ENCODE data around the gene UNC5B.

GRCh38 chr10:71213127-71213621 lies 804 bp downstream of the UNC5B start:
- TF ChIP-seq, protein P1, sequence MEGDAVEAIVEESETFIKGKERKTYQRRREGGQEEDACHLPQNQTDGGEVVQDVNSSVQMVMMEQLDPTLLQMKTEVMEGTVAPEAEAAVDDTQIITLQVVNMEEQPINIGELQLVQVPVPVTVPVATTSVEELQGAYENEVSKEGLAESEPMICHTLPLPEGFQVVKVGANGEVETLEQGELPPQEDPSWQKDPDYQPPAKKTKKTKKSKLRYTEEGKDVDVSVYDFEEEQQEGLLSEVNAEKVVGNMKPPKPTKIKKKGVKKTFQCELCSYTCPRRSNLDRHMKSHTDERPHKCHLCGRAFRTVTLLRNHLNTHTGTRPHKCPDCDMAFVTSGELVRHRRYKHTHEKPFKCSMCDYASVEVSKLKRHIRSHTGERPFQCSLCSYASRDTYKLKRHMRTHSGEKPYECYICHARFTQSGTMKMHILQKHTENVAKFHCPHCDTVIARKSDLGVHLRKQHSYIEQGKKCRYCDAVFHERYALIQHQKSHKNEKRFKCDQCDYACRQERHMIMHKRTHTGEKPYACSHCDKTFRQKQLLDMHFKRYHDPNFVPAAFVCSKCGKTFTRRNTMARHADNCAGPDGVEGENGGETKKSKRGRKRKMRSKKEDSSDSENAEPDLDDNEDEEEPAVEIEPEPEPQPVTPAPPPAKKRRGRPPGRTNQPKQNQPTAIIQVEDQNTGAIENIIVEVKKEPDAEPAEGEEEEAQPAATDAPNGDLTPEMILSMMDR (conservative IDR thresholded peaks at IDR 0.05; ENCODE audit: low read depth, low read length): no peak
- no peak for TF ChIP-seq EZH2 (IDR thresholded peaks at IDR 0.05; ENCODE audit: borderline replicate concordance, low read depth, low read length, poor library complexity, severe bottlenecking)

Measured in A673 (cell line).